Progenitor cell of endocrine pancreas (in vitro differentiated cells): ENCODE results near the gene SH2D3A. TPM values are rescaled to one million over a fixed set of nuclear protein-coding genes. Genes with fewer than 3 reads are reported as not detected.

Experiments used
- DNase-seq: peaks from one replicate; pipeline ENCODE4 v3.0.0; 2021; ENCODE audit warnings: low spot score; ENCODE audit not compliant: unreplicated experiment
- H3K27ac Mint-ChIP-seq: 2 replicates; pipeline ENCODE4 v1.8.0; 2021; ENCODE audit warnings: mild to moderate bottlenecking, moderate library complexity, mixed read lengths
- H3K27me3 Mint-ChIP-seq: 2 replicates; pipeline ENCODE4 v1.8.0; 2021; ENCODE audit warnings: mixed read lengths
- H3K36me3 Mint-ChIP-seq: 2 replicates; pipeline ENCODE4 v1.8.0; 2022; ENCODE audit warnings: mixed read lengths; ENCODE audit not compliant: insufficient read depth
- H3K4me1 Mint-ChIP-seq: 2 replicates; pipeline ENCODE4 v1.8.0; 2021; ENCODE audit warnings: low read depth, mixed read lengths
- H3K4me3 Mint-ChIP-seq: 2 replicates; pipeline ENCODE4 v1.8.0; 2021; ENCODE audit warnings: low read depth, mild to moderate bottlenecking, moderate library complexity, mixed read lengths
- H3K9me3 Mint-ChIP-seq: 2 replicates; pipeline ENCODE4 v1.8.0; 2021; ENCODE audit warnings: low read depth, mixed read lengths
- CTCF ChIP-seq: fragments of 200-600 bp; sonication (generic); IDR thresholded peaks from one replicate; pipeline ENCODE4 v1.5.0; 2021; ENCODE audit warnings: antibody characterized with exemption, mild to moderate bottlenecking; ENCODE audit not compliant: unreplicated experiment
- total RNA-seq: library from RNA; stranded (reverse); gene quantifications from 2 replicates; pipeline ENCODE4 v1.2.1, GENCODE V29; 2021

The SH2D3A gene
- total RNA-seq, 1 donor from 2014 or later, result 19.8 TPM

DNA sequence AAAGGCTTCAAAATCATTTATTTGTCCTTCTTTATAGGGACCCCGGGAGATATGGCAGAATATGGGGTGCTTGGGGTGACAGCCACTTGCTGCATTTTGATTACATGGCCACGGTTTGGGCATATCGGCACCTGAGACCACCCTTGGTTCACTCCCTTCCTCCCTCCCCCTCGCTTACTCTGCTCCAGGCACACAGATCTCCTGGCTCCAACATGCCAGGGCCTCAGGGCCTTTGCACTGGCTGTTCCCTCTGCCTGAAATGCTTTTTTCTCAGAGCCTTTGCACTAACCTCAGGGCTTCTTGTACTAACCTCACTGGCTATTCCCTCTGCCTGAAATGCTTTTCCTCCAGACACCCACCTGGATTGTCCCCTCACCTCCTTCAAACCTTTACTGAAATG is 29.0 kb upstream of the SH2D3A start:
- Mint-ChIP-seq H3K4me1 (no peaks in the 10 kb centered on the region), H3K27me3 (peaks cover 9% of the 10 kb centered on the region), H3K36me3 (no peaks in the 10 kb centered on the region), H3K27ac (no peak overlapping the region), H3K4me3 (no peak overlapping the region), H3K9me3 (peaks cover 27% of the 10 kb centered on the region)
- no peak for DNase-seq
- TF ChIP-seq CTCF, result no peak

- Mint-ChIP-seq H3K9me3 (peaks cover 24% of the 10 kb centered on the region), H3K36me3 (no peaks in the 10 kb centered on the region), H3K27ac (no peak overlapping the region), H3K4me3 (no peak overlapping the region), H3K27me3 (peaks cover 4% of the 10 kb centered on the region), H3K4me1 (no peaks in the 10 kb centered on the region)
- no peak for DNase-seq
- no peak for TF ChIP-seq CTCF
These were observed 27.6 kb upstream of the SH2D3A start for GRCh38 chr19:6794686-6795431.

- TF ChIP-seq CTCF, result no peak
- DNase-seq, result no peak
- Mint-ChIP-seq H3K4me1 (no peaks in the 10 kb centered on the region), H3K27ac (no peak overlapping the region), H3K4me3 (no peak overlapping the region), H3K36me3 (no peaks in the 10 kb centered on the region), H3K27me3 (peaks cover 4% of the 10 kb centered on the region), H3K9me3 (peaks cover 24% of the 10 kb centered on the region)
These were observed 26.7 kb upstream of the SH2D3A start for GRCh38 chr19:6793973-6794372.

GRCh38 chr19:6793411-6793810 is 26.2 kb upstream of the SH2D3A start:
- Mint-ChIP-seq H3K36me3 (no peaks in the 10 kb centered on the region), H3K4me1 (no peaks in the 10 kb centered on the region), H3K27me3 (peaks cover 4% of the 10 kb centered on the region), H3K9me3 (peaks cover 24% of the 10 kb centered on the region), H3K4me3 (no peak overlapping the region), H3K27ac (no peak overlapping the region)
- DNase-seq, result no peak
- TF ChIP-seq CTCF, result no peak

- DNase-seq, result no peak
- Mint-ChIP-seq H3K4me3 (no peak overlapping the region), H3K36me3 (no peaks in the 10 kb centered on the region), H3K4me1 (no peaks in the 10 kb centered on the region), H3K27me3 (peaks cover 4% of the 10 kb centered on the region), H3K27ac (no peak overlapping the region), H3K9me3 (peaks cover 20% of the 10 kb centered on the region)
- TF ChIP-seq CTCF, result no peak
These were observed 24.0 kb upstream of the SH2D3A start for GRCh38 chr19:6791237-6791636.
